Activated CD8-positive, alpha-beta memory T cell treated with anti-CD3 and anti-CD28 coated beads, Interleukin-2, amount 50 U/mL, for 24 hours (primary cell): ENCODE data around the gene YRDC.

ENCODE experiments used
- DNase-seq: peaks from one replicate; pipeline ENCODE4 v3.0.0-alpha.2; 2020; ENCODE audit errors: extremely low read depth

YRDC gene

GRCh38 chr1:37822906-37823815 lies 15.2 kb upstream of the YRDC start:
- no peak for DNase-seq

GRCh38 chr1:37821481-37821880 lies 13.5 kb upstream of the YRDC start:
- DNase-seq = no peak

GRCh38 chr1:37817481-37817880 lies 9.5 kb upstream of the YRDC start:
- no peak for DNase-seq

- DNase-seq = no peak
Measured at GRCh38 chr1:37814252-37814651, 6.2 kb upstream of the YRDC start.

- no peak for DNase-seq
Measured at GRCh38 chr1:37813529-37814145, 5.6 kb upstream of the YRDC start.

- DNase-seq = peak; percentile 35
Measured at GRCh38 chr1:37811027-37811655, 3.1 kb upstream of the YRDC start.

- DNase-seq = no peak
Measured at GRCh38 chr1:37809942-37810341, 1.9 kb upstream of the YRDC start.

GRCh38 chr1:37808369-37809319 lies 636 bp upstream of the YRDC start:
- DNase-seq = no peak

GRCh38 chr1:37807220-37807554 lies 821 bp downstream of the YRDC start:
- no peak for DNase-seq

GRCh38 chr1:37802439-37802838 lies 5.6 kb downstream of the YRDC start:
- no peak for DNase-seq

GRCh38 chr1:37797750-37798345 lies 10.2 kb downstream of the YRDC start:
- no peak for DNase-seq

GRCh38 chr1:37795340-37796125 lies 12.5 kb downstream of the YRDC start:
- no peak for DNase-seq

GRCh38 chr1:37794372-37795339 lies 13.4 kb downstream of the YRDC start:
- DNase-seq = no peak

GRCh38 chr1:37793773-37794371 lies 14.1 kb downstream of the YRDC start, which contains the start of gene MANEAL:
MANEAL (plus strand) TSS chr1:37793847; CDS start chr1:37794183, 336 bp downstream.
- DNase-seq = no peak

GRCh38 chr1:37792943-37793686 lies 14.9 kb downstream of the YRDC start:
- DNase-seq = no peak

- DNase-seq = no peak
Measured at GRCh38 chr1:37782491-37782890, 25.5 kb downstream of the YRDC start.

GRCh38 chr1:37778654-37779053 lies 29.4 kb downstream of the YRDC start:
- DNase-seq = no peak

- no peak for DNase-seq
Measured at GRCh38 chr1:37776946-37777516, 31.0 kb downstream of the YRDC start.
